Erythroblast (primary cell): ENCODE results near the gene FNDC3B.

Source experiments
- GATA1 ChIP-seq: IDR thresholded peaks from 2 replicates; pipeline ENCODE4 v1.6.1; 2011; ENCODE audit warnings: low read depth, mild to moderate bottlenecking, control low read depth, low read length, moderate library complexity
- POLR2A ChIP-seq: IDR thresholded peaks from 2 replicates; pipeline ENCODE4 v1.6.1; 2011; ENCODE audit warnings: mild to moderate bottlenecking, low read length

DNA sequence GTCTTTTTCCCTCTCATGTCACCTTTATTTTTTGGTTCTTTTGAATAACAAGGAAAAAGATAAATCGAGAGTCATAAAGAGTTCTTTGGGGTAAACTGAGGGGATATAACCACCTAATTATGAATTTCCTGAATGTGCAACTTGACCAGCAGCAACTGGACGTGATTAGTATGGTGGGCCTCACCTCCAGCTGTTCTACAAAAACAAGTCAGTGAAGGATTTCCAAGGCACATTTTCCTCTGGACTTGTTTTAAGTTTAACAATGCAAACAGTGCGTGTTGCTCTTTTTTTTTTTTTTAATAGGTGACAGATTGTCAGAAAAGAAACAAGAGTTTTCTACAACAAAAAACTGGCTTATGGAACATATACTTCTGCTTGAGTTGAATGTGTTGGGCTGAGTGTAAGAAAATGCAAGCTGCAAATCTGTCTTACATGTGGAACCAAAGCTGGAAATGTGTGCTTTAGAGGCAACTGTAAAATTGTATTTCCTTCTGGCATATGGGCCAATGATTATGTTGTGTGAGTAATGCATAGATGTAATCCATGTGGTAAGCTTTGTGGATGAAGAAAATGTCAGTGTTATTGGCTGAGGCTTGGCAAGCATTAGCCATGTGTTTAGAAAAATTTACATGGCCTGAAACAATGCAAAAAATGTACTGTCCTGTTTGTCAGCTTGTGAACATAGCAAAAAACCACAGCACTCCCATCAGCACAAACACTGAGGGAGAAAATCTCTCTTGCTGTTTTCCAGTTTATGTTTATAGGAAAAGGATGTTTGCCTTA lies 44.5 kb upstream of the FNDC3B start:
- TF ChIP-seq POLR2A (no peak), GATA1 (no peak)
